Keratinocyte (primary cell): ENCODE measurements around the gene ARHGAP19.

Experiments used
- CTCF ChIP-seq, 3 experiments: IDR thresholded peaks in 1 of 3; conservative IDR thresholded peaks in 1 of 3; optimal IDR thresholded peaks in 1 of 3; 2 replicates in 2 of 3; 3 replicates in 1 of 3; pipeline versions ENCODE3 to v1.5.1; 2011; ENCODE audit warnings: low read length in 3 of 3, mild to moderate bottlenecking in 3 of 3, moderate library complexity in 2 of 3, control low read depth in 1 of 3, inconsistent platforms in 1 of 3; ENCODE audit not compliant: insufficient read depth in 2 of 3; ENCODE audit errors: extremely low read depth in 1 of 3
- EZH2 ChIP-seq: IDR thresholded peaks from one replicate; pipeline ENCODE4 v1.6.1; 2012; ENCODE audit warnings: inconsistent platforms, mild to moderate bottlenecking, low read length, moderate library complexity

- no peak for TF ChIP-seq CTCF (optimal IDR thresholded peaks at IDR 0.05 in 1 of 3, IDR thresholded peaks at IDR 0.05 in 1 of 3, conservative IDR thresholded peaks at IDR 0.05 in 1 of 3; ENCODE audit: extremely low read depth in 1 of 3, insufficient read depth in 2 of 3, low read length in 3 of 3)
- peak; percentile 21 for TF ChIP-seq EZH2
Measured at GRCh38 chr10:97321032-97321803, 28.8 kb upstream of the ARHGAP19 start.
